OCI-LY7 (cell line): Measurements from ENCODE around the gene EYS.

Experiments used
- CTCF ChIP-seq: fragments of 200-600 bp; sonication (generic); conservative IDR thresholded peaks from 2 replicates; pipeline ENCODE4 v1.5.1; 2014; ENCODE audit warnings: mild to moderate bottlenecking, antibody characterized with exemption, low read length, moderate library complexity, mixed read lengths
- EZH2phosphoT487 ChIP-seq: fragments of 200-600 bp; sonication (generic); IDR thresholded peaks from 2 replicates; pipeline ENCODE4 v1.6.1; 2018; ENCODE audit warnings: low read depth, borderline replicate concordance, mild to moderate bottlenecking, mixed run types, antibody characterized with exemption, low read length, moderate library complexity, mixed read lengths

GRCh38 chr6:64023693-64024092 is 1683.3 kb downstream of the EYS start:
- TF ChIP-seq CTCF = no peak
- TF ChIP-seq EZH2phosphoT487 = no peak
